IMR-90 (cell line): ENCODE data around the gene TBRG4.

Experiments
- BHLHE40 ChIP-seq: fragments of 150-350 bp; IDR thresholded peaks from 2 replicates; pipeline ENCODE4 v1.6.1; 2016; ENCODE audit warnings: mild to moderate bottlenecking, low read depth, low read length
- ELK1 ChIP-seq: fragments of 150-350 bp; IDR thresholded peaks from 2 replicates; pipeline ENCODE4 v1.6.1; 2016; ENCODE audit warnings: low read depth, mild to moderate bottlenecking, low read length, moderate library complexity, borderline replicate concordance
- MAFK ChIP-seq: IDR thresholded peaks from 2 replicates; pipeline ENCODE4 v1.6.1; 2012; ENCODE audit warnings: low read depth, low read length, improper control_type of control experiment
- MAZ ChIP-seq: IDR thresholded peaks from 2 replicates; pipeline ENCODE4 v1.6.1; 2012; ENCODE audit warnings: low read depth, mild to moderate bottlenecking, low read length, improper control_type of control experiment, moderate library complexity, borderline replicate concordance
- MXI1 ChIP-seq: IDR thresholded peaks from 2 replicates; pipeline ENCODE4 v1.6.1; 2012; ENCODE audit warnings: low read depth, mild to moderate bottlenecking, low read length, moderate library complexity, borderline replicate concordance
- NFE2L2 ChIP-seq: fragments of 150-350 bp; IDR thresholded peaks from 2 replicates; pipeline ENCODE4 v1.6.1; 2016; ENCODE audit warnings: low read depth, mild to moderate bottlenecking, low read length
- POLR2A ChIP-seq: IDR thresholded peaks from 2 replicates; pipeline ENCODE4 v1.6.1; 2012; ENCODE audit warnings: mild to moderate bottlenecking, low read depth, low read length
- RAD21 ChIP-seq: IDR thresholded peaks from 2 replicates; pipeline ENCODE4 v1.6.1; 2012; ENCODE audit warnings: low read length, improper control_type of control experiment
- RCOR1 ChIP-seq: IDR thresholded peaks from 2 replicates; pipeline ENCODE4 v1.6.1; 2012; ENCODE audit warnings: mild to moderate bottlenecking, low read length, improper control_type of control experiment; ENCODE audit not compliant: insufficient replicate concordance
- SMC3 ChIP-seq: fragments of 150-350 bp; IDR thresholded peaks from 2 replicates; pipeline ENCODE4 v1.6.1; 2016; ENCODE audit warnings: low read depth, mild to moderate bottlenecking, antibody characterized with exemption, low read length, moderate library complexity
- TF ChIP-seq, protein P1 (sequence below): conservative IDR thresholded peaks from 2 replicates; pipeline ENCODE4 v1.5.1; 2012; ENCODE audit warnings: mild to moderate bottlenecking, low read depth, low read length, improper control_type of control experiment
- TF ChIP-seq, protein P2 (sequence below): fragments of 150-350 bp; IDR thresholded peaks from 2 replicates; pipeline ENCODE4 v1.6.1; 2017; ENCODE audit warnings: mild to moderate bottlenecking, antibody characterized with exemption, low read length, low read depth

GRCh38 chr7:45143616-45144015 is 32.1 kb upstream of the TBRG4 start:
- TF ChIP-seq, protein P1, sequence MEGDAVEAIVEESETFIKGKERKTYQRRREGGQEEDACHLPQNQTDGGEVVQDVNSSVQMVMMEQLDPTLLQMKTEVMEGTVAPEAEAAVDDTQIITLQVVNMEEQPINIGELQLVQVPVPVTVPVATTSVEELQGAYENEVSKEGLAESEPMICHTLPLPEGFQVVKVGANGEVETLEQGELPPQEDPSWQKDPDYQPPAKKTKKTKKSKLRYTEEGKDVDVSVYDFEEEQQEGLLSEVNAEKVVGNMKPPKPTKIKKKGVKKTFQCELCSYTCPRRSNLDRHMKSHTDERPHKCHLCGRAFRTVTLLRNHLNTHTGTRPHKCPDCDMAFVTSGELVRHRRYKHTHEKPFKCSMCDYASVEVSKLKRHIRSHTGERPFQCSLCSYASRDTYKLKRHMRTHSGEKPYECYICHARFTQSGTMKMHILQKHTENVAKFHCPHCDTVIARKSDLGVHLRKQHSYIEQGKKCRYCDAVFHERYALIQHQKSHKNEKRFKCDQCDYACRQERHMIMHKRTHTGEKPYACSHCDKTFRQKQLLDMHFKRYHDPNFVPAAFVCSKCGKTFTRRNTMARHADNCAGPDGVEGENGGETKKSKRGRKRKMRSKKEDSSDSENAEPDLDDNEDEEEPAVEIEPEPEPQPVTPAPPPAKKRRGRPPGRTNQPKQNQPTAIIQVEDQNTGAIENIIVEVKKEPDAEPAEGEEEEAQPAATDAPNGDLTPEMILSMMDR = no peak
- no peak for TF ChIP-seq MAFK
- TF ChIP-seq, protein P2, sequence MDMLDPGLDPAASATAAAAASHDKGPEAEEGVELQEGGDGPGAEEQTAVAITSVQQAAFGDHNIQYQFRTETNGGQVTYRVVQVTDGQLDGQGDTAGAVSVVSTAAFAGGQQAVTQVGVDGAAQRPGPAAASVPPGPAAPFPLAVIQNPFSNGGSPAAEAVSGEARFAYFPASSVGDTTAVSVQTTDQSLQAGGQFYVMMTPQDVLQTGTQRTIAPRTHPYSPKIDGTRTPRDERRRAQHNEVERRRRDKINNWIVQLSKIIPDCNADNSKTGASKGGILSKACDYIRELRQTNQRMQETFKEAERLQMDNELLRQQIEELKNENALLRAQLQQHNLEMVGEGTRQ = no peak
- TF ChIP-seq MAZ = no peak
- TF ChIP-seq SMC3 = no peak
- no peak for TF ChIP-seq BHLHE40
- no peak for TF ChIP-seq MXI1
- TF ChIP-seq POLR2A = no peak
- no peak for TF ChIP-seq ELK1
- TF ChIP-seq NFE2L2 = no peak
- no peak for TF ChIP-seq RAD21
- no peak for TF ChIP-seq RCOR1
